Natural killer cell (primary cell): ENCODE data around the gene SUMO2. TPM values are rescaled to one million over a fixed set of nuclear protein-coding genes. Genes with fewer than 3 reads are reported as not detected.
A peak's percentile ranks its signal among the peaks of the same experiment; 100 is the strongest.

Source experiments
- ATAC-seq, 3 donors: fragments of 150-1000 bp in 2 of 3; fragments of 200-7000 bp in 1 of 3; cut with Tn5 transposase; 1 replicate in 1 of 3; 2 replicates in 2 of 3; pipeline ENCODE4 v1.10.0; 2021; ENCODE audit warnings: mild to moderate bottlenecking in 2 of 3, moderate library complexity in 2 of 3
- DNase-seq, 2 donors: peaks; one replicate each; pipeline versions ENCODE4 v3.0.0 to v3.0.0-alpha.2; 2013 to 2021; ENCODE audit warnings: mixed read lengths in 1 of 2
- H3K27ac ChIP-seq: one replicate; pipeline ENCODE4 v1.5.1; 2013; ENCODE audit warnings: mild to moderate bottlenecking, low read length
- H3K27me3 ChIP-seq: one replicate; pipeline ENCODE4 v1.6.1; 2013; ENCODE audit warnings: low read length; ENCODE audit not compliant: control insufficient read depth, insufficient read depth
- H3K36me3 ChIP-seq: one replicate; pipeline ENCODE4 v1.6.1; 2013; ENCODE audit warnings: low read length; ENCODE audit not compliant: control insufficient read depth, insufficient read depth
- H3K4me1 ChIP-seq: one replicate; pipeline ENCODE4 v1.6.1; 2013; ENCODE audit warnings: low read length; ENCODE audit not compliant: control insufficient read depth, insufficient read depth
- H3K4me3 ChIP-seq: one replicate; pipeline ENCODE4 v1.5.1; 2013; ENCODE audit warnings: low read length
- H3K9me3 ChIP-seq: one replicate; pipeline ENCODE4 v1.6.1; 2013; ENCODE audit warnings: low read length; ENCODE audit not compliant: control insufficient read depth, insufficient read depth
- H3K27ac Mint-ChIP-seq, 2 donors: one replicate each; pipeline ENCODE4 v1.8.0; 2022; ENCODE audit warnings: mild to moderate bottlenecking in 2 of 2, mixed read lengths in 2 of 2, moderate library complexity in 1 of 2
- H3K27me3 Mint-ChIP-seq, 2 donors: one replicate each; pipeline ENCODE4 v1.8.0; 2022; ENCODE audit warnings: low read depth in 2 of 2, mixed read lengths in 2 of 2
- H3K36me3 Mint-ChIP-seq: one replicate; pipeline ENCODE4 v1.8.0; 2022; ENCODE audit warnings: mixed read lengths
- H3K4me1 Mint-ChIP-seq, 2 donors: one replicate each; pipeline ENCODE4 v1.8.0; 2022; ENCODE audit warnings: mixed read lengths in 2 of 2
- H3K4me3 Mint-ChIP-seq: one replicate; pipeline ENCODE4 v1.8.0; 2022; ENCODE audit warnings: mild to moderate bottlenecking, moderate library complexity, mixed read lengths
- H3K9me3 Mint-ChIP-seq, 2 donors: one replicate each; pipeline ENCODE4 v1.8.0; 2022; ENCODE audit warnings: mixed read lengths in 2 of 2
- WGBS: methylation state at CpG from one replicate; pipeline ENCODE4 v1.1.7; 2013; ENCODE audit warnings: missing lambda C conversion rate; ENCODE audit not compliant: insufficient coverage; 5-methylcytosine and 5-hydroxymethylcytosine counted together
- intact Hi-C: fragments of 100-400 bp; cut with micrococcal nuclease; formaldehyde crosslinking; loops from one replicate; pipeline ENCODE4 v1.14.2; 2022
- total RNA-seq, 4 donors: library from RNA; stranded (reverse); fragments of 120-200 nt in 1 of 4; gene quantifications; one replicate each; pipeline versions ENCODE4 v1.2.3 to v1.2.4, GENCODE V29; 2013 to 2022
- TF ChIP-seq, protein P1 (sequence below): fragments of 200-600 bp; IDR thresholded peaks from one replicate; pipeline ENCODE4 v1.8.0; 2022; ENCODE audit warnings: antibody characterized with exemption

SUMO2 gene
- 100 to 1,000 TPM; 240 to 294 (median 250) TPM for total RNA-seq
- 229 TPM for total RNA-seq (2013)

GRCh38 chr17:75182569-75183436, at the start of gene SUMO2:
SUMO2 (minus strand) TSS chr17:75182959; CDS start chr17:75182834, 125 bp downstream.
- Histone ChIP-seq H3K27ac (peak within 1 kb of the TSS; percentile 97), H3K4me1 (peaks cover 17% of the 10 kb centered on the region), H3K36me3 (peaks cover 10% of the 10 kb centered on the region), H3K9me3 (no peaks in the 10 kb centered on the region), H3K27me3 (no peaks in the 10 kb centered on the region), H3K4me3 (peak within 1 kb of the TSS; percentile 83)
- Mint-ChIP-seq H3K4me1 (peaks cover 27 to 31% of the 10 kb centered on the region in 2 donors), H3K4me3 (peak within 1 kb of the TSS; percentile 95), H3K9me3 (no peaks in the 10 kb centered on the region), H3K27ac (peak within 1 kb of the TSS; percentile 84 to 97), H3K27me3 (no peaks in the 10 kb centered on the region), H3K36me3 (no peaks in the 10 kb centered on the region)
- ATAC-seq: peak; percentile 81 to 94 (median 83)
- DNase-seq: peak; percentile 97 to 98
- intact Hi-C loops: loop anchor here (1.0 to 5.0 kb wide), 3 partner anchors 18 to 78 kb away; partner anchors contain the start of genes ARMC7, GGA3 and MRPS7
- TF ChIP-seq, protein P1, sequence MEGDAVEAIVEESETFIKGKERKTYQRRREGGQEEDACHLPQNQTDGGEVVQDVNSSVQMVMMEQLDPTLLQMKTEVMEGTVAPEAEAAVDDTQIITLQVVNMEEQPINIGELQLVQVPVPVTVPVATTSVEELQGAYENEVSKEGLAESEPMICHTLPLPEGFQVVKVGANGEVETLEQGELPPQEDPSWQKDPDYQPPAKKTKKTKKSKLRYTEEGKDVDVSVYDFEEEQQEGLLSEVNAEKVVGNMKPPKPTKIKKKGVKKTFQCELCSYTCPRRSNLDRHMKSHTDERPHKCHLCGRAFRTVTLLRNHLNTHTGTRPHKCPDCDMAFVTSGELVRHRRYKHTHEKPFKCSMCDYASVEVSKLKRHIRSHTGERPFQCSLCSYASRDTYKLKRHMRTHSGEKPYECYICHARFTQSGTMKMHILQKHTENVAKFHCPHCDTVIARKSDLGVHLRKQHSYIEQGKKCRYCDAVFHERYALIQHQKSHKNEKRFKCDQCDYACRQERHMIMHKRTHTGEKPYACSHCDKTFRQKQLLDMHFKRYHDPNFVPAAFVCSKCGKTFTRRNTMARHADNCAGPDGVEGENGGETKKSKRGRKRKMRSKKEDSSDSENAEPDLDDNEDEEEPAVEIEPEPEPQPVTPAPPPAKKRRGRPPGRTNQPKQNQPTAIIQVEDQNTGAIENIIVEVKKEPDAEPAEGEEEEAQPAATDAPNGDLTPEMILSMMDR: peak; percentile 1
- WGBS: under 1% methylated on average over 76 of the region's 92 CpGs

- Mint-ChIP-seq H3K36me3 (no peaks in the 10 kb centered on the region), H3K4me3 (no peak overlapping the region), H3K27ac (no peak overlapping the region), H3K9me3 (no peaks in the 10 kb centered on the region), H3K27me3 (no peaks in the 10 kb centered on the region), H3K4me1 (no peaks in the 10 kb centered on the region)
- 97% methylated on average over 16 of the region's 18 CpGs for WGBS
- peaks cover 9% of the 10 kb centered on the region for H3K4me1 ChIP-seq
- H3K27me3 ChIP-seq: no peaks in the 10 kb centered on the region
- no peak for ATAC-seq
- no peak overlapping the region for H3K4me3 ChIP-seq
- intact Hi-C loops: no loop called here
- TF ChIP-seq, protein P1: no peak
- peaks cover 67% of the 10 kb centered on the region for H3K36me3 ChIP-seq
- no peak for DNase-seq
- H3K9me3 ChIP-seq: no peaks in the 10 kb centered on the region
- no peak overlapping the region for H3K27ac ChIP-seq
These were observed 49.1 kb upstream of the SUMO2 start for GRCh38 chr17:75231741-75232464.

- intact Hi-C loops: no loop called here
- no peak for DNase-seq
- H3K36me3 Mint-ChIP-seq: no peaks in the 10 kb centered on the region
These were observed 48.3 kb upstream of the SUMO2 start for GRCh38 chr17:75231071-75231470.

More at GRCh38 chr17:75231071-75231470, 48.3 kb upstream of the SUMO2 start:
- Mint-ChIP-seq H3K27me3 (no peaks in the 10 kb centered on the region), H3K4me3 (no peak overlapping the region), H3K4me1 (no peaks in the 10 kb centered on the region), H3K9me3 (no peaks in the 10 kb centered on the region), H3K27ac (no peak overlapping the region)
- TF ChIP-seq, protein P1: no peak
- 97% methylated on average over 6 of the region's 8 CpGs for WGBS
- Histone ChIP-seq H3K36me3 (peaks cover 67% of the 10 kb centered on the region), H3K9me3 (no peaks in the 10 kb centered on the region), H3K4me3 (no peak overlapping the region), H3K27ac (no peak overlapping the region), H3K4me1 (peaks cover 9% of the 10 kb centered on the region), H3K27me3 (no peaks in the 10 kb centered on the region)
- ATAC-seq: no peak
